Measurements from ENCODE around the gene CLEC18A. TPM values are rescaled to one million over a fixed set of nuclear protein-coding genes. Genes with fewer than 3 reads are reported as not detected.
A peak's percentile ranks its signal among the peaks of the same experiment; 100 is the strongest.

The CLEC18A gene
- total and polyA plus RNA-seq, 5 experiments from 2014 or later, result 0.08 to 1.3 (median 0.82) TPM; not detected in 1

DNA sequence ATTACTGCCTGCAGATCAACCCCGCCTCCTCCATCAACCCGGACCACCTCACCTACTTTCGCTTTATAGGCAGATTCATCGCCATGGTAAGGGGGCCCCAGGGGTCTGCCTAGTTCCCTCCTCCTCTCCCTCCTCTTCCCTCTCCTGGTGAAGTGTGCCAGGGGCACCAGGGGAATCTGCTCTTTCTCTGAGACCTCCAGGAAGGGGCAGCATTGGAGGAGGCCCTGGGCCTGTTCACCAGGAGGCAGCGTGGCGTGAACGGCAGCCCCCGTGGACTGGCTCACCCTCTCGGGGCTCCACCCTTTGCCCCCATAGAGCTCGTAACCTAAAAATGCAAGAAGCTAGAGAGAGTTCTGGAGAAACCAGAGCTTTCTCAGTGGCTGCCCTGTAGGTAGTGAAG is 17.1 kb upstream of the CLEC18A start:
- H3K4me1 Mint-ChIP-seq, result no peaks in the 10 kb centered on the region
- H3K9me3 Mint-ChIP-seq, result no peaks in the 10 kb centered on the region
- POLR2A ChIA-PET, result no interaction called here
- H3K36me3 Mint-ChIP-seq, result peaks cover 0 to 86% (median 25%) of the 10 kb centered on the region in 3 donors
- peak overlapping the region in 1 of 10 donors; percentile 22 for H3K27ac Mint-ChIP-seq
- no peaks in the 10 kb centered on the region for H3K27me3 Mint-ChIP-seq
- H3K4me3 Mint-ChIP-seq, result no peak overlapping the region
- no peak for ATAC-seq
- no peak for DNase-seq

DNA sequence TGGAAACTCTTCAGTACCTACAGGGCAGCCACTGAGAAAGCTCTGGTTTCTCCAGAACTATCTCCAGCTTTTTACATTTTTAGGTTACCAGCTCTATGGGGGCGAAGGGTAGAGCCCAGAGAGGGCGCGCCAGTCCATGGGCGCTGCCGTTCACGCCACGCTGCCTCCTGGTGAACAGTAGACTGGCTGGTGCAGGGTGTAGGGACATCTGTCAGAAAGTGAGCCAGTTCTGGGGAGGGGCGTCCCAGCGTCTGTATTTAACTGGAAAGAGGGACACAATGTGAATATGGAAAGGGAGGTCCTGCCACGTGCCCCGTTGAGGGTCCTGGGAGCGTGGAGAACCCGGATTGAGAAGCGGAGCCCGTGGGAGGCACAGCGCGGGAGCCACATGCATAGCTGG is 16.4 kb upstream of the CLEC18A start:
- H3K27me3 Mint-ChIP-seq, result no peaks in the 10 kb centered on the region
- H3K4me3 Mint-ChIP-seq, result no peak overlapping the region
- H3K27ac Mint-ChIP-seq, result peak overlapping the region in 1 of 10 donors; percentile 51
- H3K36me3 Mint-ChIP-seq, result peaks cover 0 to 90% (median 25%) of the 10 kb centered on the region in 3 donors
- POLR2A ChIA-PET, result no interaction called here
- no peak for ATAC-seq
- no peaks in the 10 kb centered on the region for H3K4me1 Mint-ChIP-seq
- no peaks in the 10 kb centered on the region for H3K9me3 Mint-ChIP-seq
- no peak for DNase-seq

DNA sequence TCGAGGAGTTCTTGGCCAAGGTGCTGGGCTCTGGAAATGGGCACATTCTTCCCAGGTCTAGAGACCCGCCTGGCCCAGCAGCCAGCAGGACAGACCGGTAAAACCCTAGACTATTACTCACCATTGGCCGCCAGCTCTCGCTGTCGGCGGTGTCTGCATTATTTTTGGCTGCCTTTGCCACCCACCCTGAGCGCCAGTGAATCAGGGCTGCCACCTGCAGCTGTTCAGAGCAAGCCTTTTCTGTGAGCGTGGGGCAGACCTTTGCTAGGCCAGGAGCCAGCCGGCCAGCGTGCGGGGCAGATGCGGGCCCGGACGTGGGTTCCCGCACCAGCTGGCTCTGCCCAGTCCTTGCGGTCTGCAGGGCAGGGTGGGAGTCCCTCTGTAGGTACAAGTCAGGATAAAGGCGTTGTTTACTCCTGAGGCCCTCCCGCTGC is 15.8 kb upstream of the CLEC18A start:
- DNase-seq (no peak), ATAC-seq (no peak)
- Mint-ChIP-seq H3K4me3 (no peak overlapping the region), H3K27me3 (no peaks in the 10 kb centered on the region), H3K4me1 (no peaks in the 10 kb centered on the region), H3K9me3 (no peaks in the 10 kb centered on the region), H3K27ac (peak overlapping the region in 1 of 10 donors; percentile 55), H3K36me3 (peaks cover 0 to 88% (median 25%) of the 10 kb centered on the region in 3 donors)
- POLR2A ChIA-PET, result no interaction called here

DNA sequence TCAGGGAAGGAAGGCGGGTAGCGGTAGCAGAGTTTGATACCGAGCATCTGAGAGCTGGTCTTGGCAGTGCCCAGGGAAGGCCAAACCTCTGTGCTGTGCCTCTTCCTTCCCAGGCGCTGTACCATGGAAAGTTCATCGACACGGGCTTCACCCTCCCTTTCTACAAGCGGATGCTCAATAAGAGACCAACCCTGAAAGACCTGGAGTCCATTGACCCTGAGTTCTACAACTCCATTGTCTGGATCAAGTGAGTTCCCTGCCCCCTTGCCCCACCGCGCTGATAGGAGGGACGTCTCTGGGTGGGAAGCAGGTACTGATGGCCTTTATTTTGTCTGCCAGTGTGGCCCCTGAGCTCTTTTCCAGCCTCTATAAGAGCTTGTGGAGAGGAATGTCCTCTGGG is 15.4 kb upstream of the CLEC18A start:
- H3K9me3 Mint-ChIP-seq, result no peaks in the 10 kb centered on the region
- POLR2A ChIA-PET, result no interaction called here
- no peaks in the 10 kb centered on the region for H3K4me1 Mint-ChIP-seq
- DNase-seq (no peak), ATAC-seq (no peak)
- H3K27me3 Mint-ChIP-seq, result no peaks in the 10 kb centered on the region
- peak overlapping the region in 1 of 10 donors; percentile 55 for H3K27ac Mint-ChIP-seq
- H3K36me3 Mint-ChIP-seq, result peaks cover 0 to 92% (median 25%) of the 10 kb centered on the region in 3 donors
- no peak overlapping the region for H3K4me3 Mint-ChIP-seq

DNA sequence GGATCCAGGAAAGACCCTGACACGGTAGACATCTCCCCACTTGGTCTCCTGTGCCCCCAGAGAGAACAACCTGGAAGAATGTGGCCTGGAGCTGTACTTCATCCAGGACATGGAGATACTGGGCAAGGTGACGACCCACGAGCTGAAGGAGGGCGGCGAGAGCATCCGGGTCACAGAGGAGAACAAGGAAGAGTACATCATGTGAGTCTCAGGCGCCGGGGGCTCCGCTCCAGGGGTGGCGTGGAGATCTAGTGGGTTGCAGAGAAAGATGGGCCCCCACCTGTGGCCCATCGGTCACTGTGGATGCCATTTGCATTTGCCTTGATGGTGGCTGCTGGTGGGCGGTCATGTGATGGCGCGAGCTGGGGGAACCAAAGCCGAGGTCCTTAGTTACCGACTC is 14.9 kb upstream of the CLEC18A start:
- DNase-seq (no peak), ATAC-seq (no peak)
- peaks cover 0 to 93% (median 21%) of the 10 kb centered on the region in 3 donors for H3K36me3 Mint-ChIP-seq
- no peaks in the 10 kb centered on the region for H3K4me1 Mint-ChIP-seq
- peak overlapping the region in 2 of 10 donors; percentile 50 to 55 for H3K27ac Mint-ChIP-seq
- H3K4me3 Mint-ChIP-seq, result no peak overlapping the region
- no peaks in the 10 kb centered on the region for H3K27me3 Mint-ChIP-seq
- POLR2A ChIA-PET, result no interaction called here
- no peaks in the 10 kb centered on the region for H3K9me3 Mint-ChIP-seq

- H3K27ac Mint-ChIP-seq, result peak overlapping the region in 1 of 10 donors; percentile 55
- no peak overlapping the region for H3K4me3 Mint-ChIP-seq
- no peaks in the 10 kb centered on the region for H3K27me3 Mint-ChIP-seq
- no peaks in the 10 kb centered on the region for H3K9me3 Mint-ChIP-seq
- POLR2A ChIA-PET, result no interaction called here
- ATAC-seq (no peak), DNase-seq (no peak)
- no peaks in the 10 kb centered on the region for H3K4me1 Mint-ChIP-seq
- H3K36me3 Mint-ChIP-seq, result peaks cover 0 to 89% (median 20%) of the 10 kb centered on the region in 3 donors
These were observed 14.4 kb upstream of the CLEC18A start for GRCh38 chr16:69936751-69937211.

DNA sequence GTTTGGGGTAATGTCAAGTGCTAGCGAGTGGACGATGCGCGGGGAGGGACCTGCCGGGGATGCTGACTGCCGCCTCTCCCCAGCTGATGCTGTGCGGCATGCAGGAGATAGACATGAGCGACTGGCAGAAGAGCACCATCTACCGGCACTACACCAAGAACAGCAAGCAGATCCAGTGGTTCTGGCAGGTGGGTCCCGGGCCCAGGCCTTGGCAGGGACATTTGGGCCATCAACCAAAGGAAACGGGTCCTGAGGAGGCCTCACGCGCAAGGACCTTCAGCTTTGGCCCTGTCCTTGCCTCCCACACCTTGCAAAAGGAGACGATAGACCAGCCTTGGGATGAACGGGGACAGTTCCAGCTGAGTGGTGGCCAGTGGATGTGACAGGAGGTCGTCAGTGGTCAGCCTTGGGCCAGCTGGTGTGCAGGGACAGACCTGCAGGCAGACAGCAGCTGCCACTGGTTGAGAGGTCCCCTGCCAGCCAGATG is 13.6 kb upstream of the CLEC18A start:
- Mint-ChIP-seq H3K9me3 (no peaks in the 10 kb centered on the region), H3K4me3 (peak overlapping the region in 1 of 10 donors; percentile 32), H3K27ac (peak overlapping the region in 1 of 10 donors; percentile 20), H3K36me3 (peaks cover 0 to 83% (median 15%) of the 10 kb centered on the region in 3 donors), H3K4me1 (no peaks in the 10 kb centered on the region), H3K27me3 (no peaks in the 10 kb centered on the region)
- POLR2A ChIA-PET, result interaction anchor here (0.5 kb wide), 1 partner anchor 85 kb away, joined by 3 read pairs; no protein-coding TSS in a partner anchor
- no peak for ATAC-seq
- DNase-seq, result no peak

GRCh38 chr16:69938981-69939820 is 11.9 kb upstream of the CLEC18A start:
- H3K4me3 Mint-ChIP-seq, result no peak overlapping the region
- POLR2A ChIA-PET, result no interaction called here
- ATAC-seq, result no peak
- no peaks in the 10 kb centered on the region for H3K4me1 Mint-ChIP-seq
- H3K27me3 Mint-ChIP-seq, result no peaks in the 10 kb centered on the region
- peaks cover 0 to 73% (median 12%) of the 10 kb centered on the region in 3 donors for H3K36me3 Mint-ChIP-seq
- H3K9me3 Mint-ChIP-seq, result no peaks in the 10 kb centered on the region
- no peak for DNase-seq
- H3K27ac Mint-ChIP-seq, result no peak overlapping the region

GRCh38 chr16:69939821-69940585 is 11.1 kb upstream of the CLEC18A start:
- Mint-ChIP-seq H3K27ac (peak overlapping the region in 1 of 10 donors; percentile 66), H3K9me3 (no peaks in the 10 kb centered on the region), H3K27me3 (no peaks in the 10 kb centered on the region), H3K4me3 (no peak overlapping the region), H3K36me3 (peaks cover 0 to 65% (median 12%) of the 10 kb centered on the region in 3 donors), H3K4me1 (no peaks in the 10 kb centered on the region)
- POLR2A ChIA-PET, result no interaction called here
- DNase-seq (no peak), ATAC-seq (no peak)

DNA sequence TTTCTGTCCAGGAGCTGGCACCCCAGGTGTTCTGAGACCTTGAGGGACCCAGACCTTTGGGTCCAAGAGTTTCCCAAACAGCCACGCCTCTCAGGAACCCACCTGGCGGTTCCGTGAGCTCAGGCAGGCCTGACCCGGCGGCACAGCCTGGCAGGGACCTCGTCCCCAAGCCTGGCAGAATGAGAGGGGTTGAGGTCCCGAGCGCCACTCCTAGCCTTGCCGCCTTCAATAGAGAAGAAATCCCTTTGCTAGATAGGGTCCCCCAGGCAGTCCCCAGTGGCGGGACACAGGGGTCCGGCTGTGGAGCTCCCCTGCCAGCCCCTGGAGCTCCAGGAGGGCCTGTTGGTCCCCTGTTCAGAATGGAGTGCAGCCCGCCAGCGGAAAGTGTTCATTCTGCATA is 10.5 kb upstream of the CLEC18A start:
- ATAC-seq, result no peak
- H3K27me3 Mint-ChIP-seq, result no peaks in the 10 kb centered on the region
- H3K9me3 Mint-ChIP-seq, result no peaks in the 10 kb centered on the region
- DNase-seq, result no peak
- no peak overlapping the region for H3K27ac Mint-ChIP-seq
- no peak overlapping the region for H3K4me3 Mint-ChIP-seq
- POLR2A ChIA-PET, result no interaction called here
- peaks cover 0 to 58% (median 12%) of the 10 kb centered on the region in 3 donors for H3K36me3 Mint-ChIP-seq
- H3K4me1 Mint-ChIP-seq, result no peaks in the 10 kb centered on the region

GRCh38 chr16:69941251-69942098 is 9.7 kb upstream of the CLEC18A start:
- Mint-ChIP-seq H3K4me1 (no peaks in the 10 kb centered on the region), H3K4me3 (no peak overlapping the region), H3K36me3 (peaks cover 0 to 50% (median 8%) of the 10 kb centered on the region in 3 donors), H3K9me3 (no peaks in the 10 kb centered on the region), H3K27me3 (no peaks in the 10 kb centered on the region), H3K27ac (no peak overlapping the region)
- DNase-seq (no peak), ATAC-seq (no peak)
- POLR2A ChIA-PET, result no interaction called here

GRCh38 chr16:69942099-69942491 is 9.0 kb upstream of the CLEC18A start:
- no peak for ATAC-seq
- Mint-ChIP-seq H3K9me3 (no peaks in the 10 kb centered on the region), H3K4me1 (no peaks in the 10 kb centered on the region), H3K36me3 (peaks cover 0 to 44% (median 3%) of the 10 kb centered on the region in 3 donors), H3K27ac (no peak overlapping the region), H3K27me3 (no peaks in the 10 kb centered on the region), H3K4me3 (no peak overlapping the region)
- no peak for DNase-seq
- POLR2A ChIA-PET, result no interaction called here
